Hepatocyte (in vitro differentiated cells): ENCODE measurements around the gene TSPEAR.

ENCODE experiments used
- EZH2 ChIP-seq: fragments of 200-600 bp; sonication (generic); IDR thresholded peaks from 2 replicates; pipeline ENCODE4 v1.6.1; 2016; ENCODE audit warnings: antibody characterized with exemption, mild to moderate bottlenecking, borderline replicate concordance
- EZH2phosphoT487 ChIP-seq: fragments of 200-600 bp; sonication (generic); IDR thresholded peaks from one replicate; pipeline ENCODE4 v1.6.1; 2018; ENCODE audit warnings: antibody characterized with exemption, mild to moderate bottlenecking, low read depth, moderate library complexity; ENCODE audit not compliant: unreplicated experiment, severe bottlenecking
- TF ChIP-seq, protein P1 (sequence below): fragments of 200-600 bp; sonication (generic); IDR thresholded peaks from 2 replicates; pipeline ENCODE4 v1.5.1; 2016; ENCODE audit warnings: antibody characterized with exemption, mild to moderate bottlenecking; ENCODE audit not compliant: poor library complexity

DNA sequence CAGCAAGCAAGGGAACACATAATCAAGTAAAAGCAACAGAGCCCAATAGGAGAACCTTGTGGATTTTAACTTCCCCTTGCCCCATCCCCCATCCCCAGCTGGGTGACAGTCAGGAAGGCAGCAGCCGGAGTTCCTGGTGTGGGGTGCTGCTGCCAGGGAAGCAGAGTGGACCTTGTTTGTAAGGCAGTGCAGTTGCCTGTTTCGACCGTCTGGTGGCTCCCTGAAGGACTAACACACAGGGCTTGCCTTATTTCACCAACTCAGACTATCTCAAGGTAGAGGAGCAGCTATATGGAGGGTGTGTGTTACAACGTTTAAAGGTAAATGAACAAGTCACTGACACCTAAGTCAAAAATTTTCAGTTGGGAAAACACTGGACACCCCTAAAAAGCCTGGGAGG, 92.9 kb downstream of the TSPEAR start:
- TF ChIP-seq, protein P1, sequence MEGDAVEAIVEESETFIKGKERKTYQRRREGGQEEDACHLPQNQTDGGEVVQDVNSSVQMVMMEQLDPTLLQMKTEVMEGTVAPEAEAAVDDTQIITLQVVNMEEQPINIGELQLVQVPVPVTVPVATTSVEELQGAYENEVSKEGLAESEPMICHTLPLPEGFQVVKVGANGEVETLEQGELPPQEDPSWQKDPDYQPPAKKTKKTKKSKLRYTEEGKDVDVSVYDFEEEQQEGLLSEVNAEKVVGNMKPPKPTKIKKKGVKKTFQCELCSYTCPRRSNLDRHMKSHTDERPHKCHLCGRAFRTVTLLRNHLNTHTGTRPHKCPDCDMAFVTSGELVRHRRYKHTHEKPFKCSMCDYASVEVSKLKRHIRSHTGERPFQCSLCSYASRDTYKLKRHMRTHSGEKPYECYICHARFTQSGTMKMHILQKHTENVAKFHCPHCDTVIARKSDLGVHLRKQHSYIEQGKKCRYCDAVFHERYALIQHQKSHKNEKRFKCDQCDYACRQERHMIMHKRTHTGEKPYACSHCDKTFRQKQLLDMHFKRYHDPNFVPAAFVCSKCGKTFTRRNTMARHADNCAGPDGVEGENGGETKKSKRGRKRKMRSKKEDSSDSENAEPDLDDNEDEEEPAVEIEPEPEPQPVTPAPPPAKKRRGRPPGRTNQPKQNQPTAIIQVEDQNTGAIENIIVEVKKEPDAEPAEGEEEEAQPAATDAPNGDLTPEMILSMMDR: no peak
- TF ChIP-seq EZH2: no peak
- TF ChIP-seq EZH2phosphoT487: no peak
